Parathyroid adenoma (tissue), 2 donors: Measurements from ENCODE around the gene CHST15.

ENCODE experiments used
- H2AFZ ChIP-seq: fragments of 300-600 bp; sonication (generic); one replicate; pipeline ENCODE4 v1.7.0; 2017; ENCODE audit warnings: antibody characterized with exemption, mild to moderate bottlenecking
- H3K27ac ChIP-seq: fragments of 300-600 bp; sonication (generic); one replicate; pipeline ENCODE4 v1.7.0; 2017
- H3K27me3 ChIP-seq: fragments of 300-600 bp; sonication (generic); one replicate; pipeline ENCODE4 v1.7.0; 2017; ENCODE audit warnings: low read length; ENCODE audit not compliant: control insufficient read depth, insufficient read depth
- H3K36me3 ChIP-seq: fragments of 300-600 bp; sonication (generic); one replicate; pipeline ENCODE4 v1.7.0; 2017; ENCODE audit warnings: low read length; ENCODE audit not compliant: control insufficient read depth, insufficient read depth
- H3K4me1 ChIP-seq: fragments of 300-600 bp; sonication (generic); one replicate; pipeline ENCODE4 v1.7.0; 2017; ENCODE audit warnings: control low read depth
- H3K4me2 ChIP-seq: fragments of 300-600 bp; sonication (generic); one replicate; pipeline ENCODE4 v1.7.0; 2017; ENCODE audit warnings: low read length
- H3K4me3 ChIP-seq: fragments of 300-600 bp; sonication (generic); one replicate; pipeline ENCODE4 v1.7.0; 2017; ENCODE audit warnings: low read depth, low read length
- H3K79me2 ChIP-seq: fragments of 300-600 bp; sonication (generic); one replicate; pipeline ENCODE4 v1.7.0; 2017; ENCODE audit warnings: control low read depth
- H3K9ac ChIP-seq: fragments of 300-600 bp; sonication (generic); one replicate; pipeline ENCODE4 v1.7.0; 2017; ENCODE audit warnings: mild to moderate bottlenecking
- H3K9me3 ChIP-seq: fragments of 300-600 bp; sonication (generic); one replicate; pipeline ENCODE4 v1.7.0; 2017; ENCODE audit warnings: low read length; ENCODE audit not compliant: control insufficient read depth
- TF ChIP-seq, protein P1 (sequence below): fragments of 300-600 bp; sonication (generic); IDR thresholded peaks from one replicate; pipeline ENCODE4 v1.7.0; 2017; ENCODE audit warnings: antibody characterized with exemption, mild to moderate bottlenecking
- donor health status: primary hyperparathyroidism.

The CHST15 gene

DNA sequence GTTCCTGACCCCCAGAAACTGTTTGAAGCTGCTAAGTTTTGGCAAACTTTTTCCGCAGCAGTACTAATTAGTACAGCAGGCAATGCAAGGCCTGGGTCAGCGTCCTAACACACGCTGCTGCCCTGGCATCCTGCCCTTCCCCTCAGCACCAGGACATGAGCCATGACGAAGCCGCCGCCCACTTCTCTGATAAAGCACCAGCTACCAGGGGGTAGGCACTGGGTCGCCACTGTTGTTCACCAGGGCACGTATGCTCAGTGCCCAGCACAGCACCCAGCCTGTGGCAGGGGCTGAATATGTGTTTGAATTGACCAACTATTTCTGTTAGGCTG is 59.5 kb downstream of the CHST15 start:
- Histone ChIP-seq H3K27me3 (no peaks in the 10 kb centered on the region), H3K4me2 (no peak overlapping the region), H3K27ac (no peak overlapping the region), H3K4me1 (no peaks in the 10 kb centered on the region), H3K36me3 (no peaks in the 10 kb centered on the region), H3K79me2 (no peaks in the 10 kb centered on the region), H3K9ac (no peak overlapping the region), H3K4me3 (no peak overlapping the region), H3K9me3 (no peaks in the 10 kb centered on the region), H2AFZ (no peak overlapping the region)
- TF ChIP-seq, protein P1, sequence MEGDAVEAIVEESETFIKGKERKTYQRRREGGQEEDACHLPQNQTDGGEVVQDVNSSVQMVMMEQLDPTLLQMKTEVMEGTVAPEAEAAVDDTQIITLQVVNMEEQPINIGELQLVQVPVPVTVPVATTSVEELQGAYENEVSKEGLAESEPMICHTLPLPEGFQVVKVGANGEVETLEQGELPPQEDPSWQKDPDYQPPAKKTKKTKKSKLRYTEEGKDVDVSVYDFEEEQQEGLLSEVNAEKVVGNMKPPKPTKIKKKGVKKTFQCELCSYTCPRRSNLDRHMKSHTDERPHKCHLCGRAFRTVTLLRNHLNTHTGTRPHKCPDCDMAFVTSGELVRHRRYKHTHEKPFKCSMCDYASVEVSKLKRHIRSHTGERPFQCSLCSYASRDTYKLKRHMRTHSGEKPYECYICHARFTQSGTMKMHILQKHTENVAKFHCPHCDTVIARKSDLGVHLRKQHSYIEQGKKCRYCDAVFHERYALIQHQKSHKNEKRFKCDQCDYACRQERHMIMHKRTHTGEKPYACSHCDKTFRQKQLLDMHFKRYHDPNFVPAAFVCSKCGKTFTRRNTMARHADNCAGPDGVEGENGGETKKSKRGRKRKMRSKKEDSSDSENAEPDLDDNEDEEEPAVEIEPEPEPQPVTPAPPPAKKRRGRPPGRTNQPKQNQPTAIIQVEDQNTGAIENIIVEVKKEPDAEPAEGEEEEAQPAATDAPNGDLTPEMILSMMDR: no peak

DNA sequence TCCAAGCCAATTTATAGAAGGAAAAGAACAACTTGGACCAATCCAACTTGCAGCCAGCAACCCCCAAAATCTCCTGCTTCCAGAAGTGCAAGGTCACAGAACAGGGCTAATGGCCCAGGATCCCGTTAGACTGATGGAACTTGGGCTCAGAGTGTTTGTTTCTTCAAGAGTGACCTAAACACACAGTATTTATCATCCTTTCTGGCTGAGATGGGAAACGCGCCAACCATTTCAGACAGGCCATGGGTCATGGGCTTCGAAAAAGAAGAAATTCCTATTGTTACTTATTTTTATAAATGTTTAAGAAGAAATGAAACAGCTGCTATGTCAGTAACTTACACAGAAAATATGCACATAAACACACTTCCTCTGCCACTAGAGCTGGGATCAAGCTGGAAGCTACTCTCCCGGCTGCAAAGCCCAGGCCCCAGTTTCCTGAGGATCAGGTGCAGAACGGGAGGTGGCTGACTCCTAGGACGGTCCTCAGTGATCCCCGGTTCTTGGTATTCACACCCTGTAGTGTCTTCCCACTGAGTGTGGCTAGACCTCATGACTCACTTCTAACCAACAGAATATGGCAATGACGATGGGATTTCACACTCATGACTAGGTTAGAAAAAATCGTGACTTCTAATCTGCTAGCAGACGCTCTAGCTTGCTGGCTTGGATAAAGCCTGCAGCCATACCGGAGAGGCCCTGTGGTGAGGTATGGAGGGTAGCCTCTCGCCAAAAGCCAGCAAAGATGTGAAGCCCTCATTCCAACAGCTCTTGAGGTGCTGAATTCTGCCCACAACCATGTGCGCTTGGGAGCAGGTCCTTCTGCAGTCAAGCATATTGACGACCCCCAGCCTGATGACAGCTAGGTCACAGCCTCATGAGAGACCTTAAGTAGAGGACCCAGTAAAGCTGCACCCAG is 60.2 kb downstream of the CHST15 start:
- Histone ChIP-seq H2AFZ (no peak overlapping the region), H3K4me3 (no peak overlapping the region)

DNA sequence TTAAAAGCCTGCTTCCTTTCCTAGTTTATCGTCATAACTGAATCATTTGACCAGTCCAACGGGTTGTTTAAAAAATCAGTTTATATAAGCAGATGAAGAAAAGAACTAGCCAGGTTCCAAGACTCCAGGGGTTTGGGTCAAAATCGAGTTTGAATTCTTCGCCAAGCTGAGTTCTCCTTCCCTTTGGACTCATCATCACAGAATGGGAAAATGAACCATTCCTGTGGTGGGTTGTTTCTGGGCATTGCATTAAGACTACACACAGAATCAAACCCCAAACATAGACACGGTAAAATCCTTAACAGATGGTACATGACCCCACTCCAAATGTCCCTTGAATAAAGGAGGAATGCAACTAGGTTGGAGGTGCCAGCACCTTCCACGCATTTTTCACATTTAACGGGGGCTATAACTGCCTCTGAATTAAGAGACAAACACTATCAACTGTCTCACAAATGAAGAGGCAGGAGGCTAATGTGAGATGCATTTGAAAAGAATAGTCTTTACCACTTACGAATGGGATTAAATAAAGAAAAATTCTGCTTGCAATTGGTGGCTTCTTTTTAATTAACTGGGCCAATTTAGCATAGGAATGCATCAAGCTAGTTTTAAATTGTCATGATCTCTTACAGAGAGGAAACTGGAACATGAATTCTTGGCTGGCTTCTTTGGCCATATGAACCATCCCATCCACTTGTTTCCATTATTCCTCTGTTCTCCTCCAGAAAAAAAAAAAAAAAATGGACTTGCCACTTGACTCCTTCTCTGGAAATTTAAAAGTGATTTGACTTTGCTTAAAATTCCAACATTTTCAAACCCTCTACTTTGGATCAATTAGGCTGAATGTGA is 61.1 kb downstream of the CHST15 start:
- no peaks in the 10 kb centered on the region for H3K9me3 ChIP-seq
- H3K4me2 ChIP-seq: no peak overlapping the region
- no peak overlapping the region for H3K27ac ChIP-seq
- no peak overlapping the region for H3K4me3 ChIP-seq
- H3K27me3 ChIP-seq: no peaks in the 10 kb centered on the region
- TF ChIP-seq, protein P1: no peak
- no peaks in the 10 kb centered on the region for H3K79me2 ChIP-seq
- H3K9ac ChIP-seq: no peak overlapping the region
- H3K4me1 ChIP-seq: no peaks in the 10 kb centered on the region
- no peak overlapping the region for H2AFZ ChIP-seq
- no peaks in the 10 kb centered on the region for H3K36me3 ChIP-seq

More for the DNA sequence above, 60.2 kb downstream of the CHST15 start:
- Histone ChIP-seq H3K36me3 (no peaks in the 10 kb centered on the region), H3K9me3 (no peaks in the 10 kb centered on the region), H3K4me2 (no peak overlapping the region), H3K27ac (no peak overlapping the region), H3K9ac (no peak overlapping the region), H3K79me2 (no peaks in the 10 kb centered on the region), H3K4me1 (no peaks in the 10 kb centered on the region), H3K27me3 (no peaks in the 10 kb centered on the region)
- TF ChIP-seq, protein P1: no peak

DNA sequence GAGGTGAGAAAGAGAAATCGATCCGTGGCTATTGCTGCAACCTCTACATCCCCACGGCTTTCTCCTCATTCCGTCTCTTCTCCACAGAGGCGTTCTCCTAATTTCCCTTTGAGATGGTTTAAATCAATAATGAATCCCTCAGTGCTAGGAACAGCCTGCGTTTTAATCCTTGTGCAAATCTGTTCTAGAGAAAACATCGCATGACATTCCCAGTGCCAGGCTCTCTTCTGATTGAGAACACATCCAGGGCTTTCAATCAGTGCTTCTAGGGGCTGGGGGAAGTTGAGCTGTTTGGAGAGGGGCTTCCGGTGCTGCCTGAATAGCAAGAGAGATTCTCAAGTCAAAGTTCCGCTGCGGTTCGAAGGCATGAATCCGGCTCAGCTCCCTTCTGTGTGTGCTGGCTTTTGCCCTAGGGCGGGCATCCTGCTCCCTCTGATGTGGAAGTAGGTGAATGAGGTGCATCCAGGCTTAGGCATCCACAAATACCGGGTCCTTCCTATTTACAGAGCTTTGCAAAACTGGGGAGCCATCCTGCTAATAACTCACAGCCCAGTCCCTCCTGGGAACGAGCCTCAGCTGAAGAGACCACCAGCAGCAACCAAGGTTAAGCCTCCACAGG is 62.8 kb downstream of the CHST15 start:
- no peak overlapping the region for H3K27ac ChIP-seq
- H3K9me3 ChIP-seq: no peaks in the 10 kb centered on the region
- H3K36me3 ChIP-seq: no peaks in the 10 kb centered on the region
- H3K4me3 ChIP-seq: no peak overlapping the region
- no peaks in the 10 kb centered on the region for H3K27me3 ChIP-seq
- H2AFZ ChIP-seq: no peak overlapping the region
- H3K79me2 ChIP-seq: no peaks in the 10 kb centered on the region
- H3K4me1 ChIP-seq: no peaks in the 10 kb centered on the region
- H3K4me2 ChIP-seq: no peak overlapping the region
- no peak overlapping the region for H3K9ac ChIP-seq
- TF ChIP-seq, protein P1: no peak
